GM12891 (cell line): ENCODE measurements around the gene ZIC4.

Experiments
- PAX5 ChIP-seq: IDR thresholded peaks from 2 replicates; pipeline ENCODE4 v1.6.1; 2011; ENCODE audit warnings: low read length, moderate library complexity, mild to moderate bottlenecking; ENCODE audit not compliant: insufficient read depth, severe bottlenecking
- POLR2A ChIP-seq: IDR thresholded peaks from 2 replicates; pipeline ENCODE4 v1.6.1; 2011; ENCODE audit warnings: low read depth, low read length, control low read depth
- POLR2AphosphoS5 ChIP-seq: IDR thresholded peaks from 2 replicates; pipeline ENCODE4 v1.6.1; 2011; ENCODE audit warnings: low read depth, low read length, control low read depth
- POU2F2 ChIP-seq: IDR thresholded peaks from 2 replicates; pipeline ENCODE4 v1.6.1; 2011; ENCODE audit warnings: low read depth, mild to moderate bottlenecking, control low read depth, low read length, moderate library complexity
- SPI1 ChIP-seq: IDR thresholded peaks from 2 replicates; pipeline ENCODE4 v1.6.1; 2011; ENCODE audit warnings: low read depth, low read length, control low read depth
- TAF1 ChIP-seq: IDR thresholded peaks from 2 replicates; pipeline ENCODE4 v1.6.1; 2011; ENCODE audit warnings: low read depth, low read length, control low read depth

DNA sequence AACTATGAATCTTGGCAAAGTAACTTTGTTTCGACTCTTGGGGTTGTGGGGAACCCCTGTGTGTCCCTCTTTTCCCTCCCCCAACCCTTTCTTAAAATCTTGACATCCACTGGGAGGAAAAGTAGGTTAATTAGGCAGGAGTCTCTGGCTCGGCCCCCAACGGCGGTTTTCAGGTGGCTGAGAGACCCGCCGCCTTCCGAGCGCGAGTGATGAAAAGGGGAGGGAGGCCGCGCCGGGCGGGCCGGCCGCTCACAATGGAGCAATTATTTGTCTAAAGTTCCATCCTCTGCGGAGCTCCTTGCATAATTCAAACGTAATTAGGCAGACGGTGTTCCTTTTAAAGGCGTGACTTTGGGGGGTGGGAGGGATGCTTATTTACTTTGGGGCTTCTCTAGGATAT lies 51.7 kb downstream of the ZIC4 start:
- TF ChIP-seq POLR2AphosphoS5 (no peak), POLR2A (no peak), SPI1 (no peak), TAF1 (no peak), PAX5 (no peak), POU2F2 (no peak)
